ENCODE results near the gene PACS1. TPM values are rescaled to one million over a fixed set of nuclear protein-coding genes. Genes with fewer than 3 reads are reported as not detected.

PACS1 gene
- total RNA-seq, 1 donor from 2014 or later: 138 TPM

- Histone ChIP-seq H3K27ac (no peak overlapping the region), H3K9me3 (no peaks in the 10 kb centered on the region), H3K27me3 (no peaks in the 10 kb centered on the region), H3K4me3 (no peak overlapping the region), H3K36me3 (peaks cover 1 to 17% of the 10 kb centered on the region in 2 donors), H3K4me1 (peaks cover 2 to 20% of the 10 kb centered on the region in 2 donors)
- TF ChIP-seq CTCF (IDR thresholded peaks at IDR 0.05): no peak
- intact Hi-C loops (cut with DNase I): loop anchor here (1.0 kb wide), 2 partner anchors 14 to 60 kb away; partner anchors contain the start of gene RAB1B
- no peak for DNase-seq (ENCODE audit: low spot score in 2 of 2)
These were observed 211.8 kb downstream of the PACS1 start for GRCh38 chr11:66281776-66282467.

- Histone ChIP-seq H3K36me3 (peaks cover 0 to 17% of the 10 kb centered on the region in 2 donors), H3K9me3 (no peaks in the 10 kb centered on the region), H3K4me1 (peaks cover 2 to 22% of the 10 kb centered on the region in 2 donors), H3K27me3 (no peaks in the 10 kb centered on the region), H3K27ac (no peak overlapping the region), H3K4me3 (no peak overlapping the region)
- DNase-seq (ENCODE audit: low spot score in 2 of 2): peak; percentile 92 to 99
- intact Hi-C loops (cut with DNase I): loop anchor here (1.0 kb wide), 2 partner anchors 14 to 60 kb away; partner anchors contain the start of gene RAB1B
- TF ChIP-seq CTCF (IDR thresholded peaks at IDR 0.05): peak; percentile 96 to 99 (median 98)
These were observed 212.7 kb downstream of the PACS1 start for GRCh38 chr11:66282468-66283455.

GRCh38 chr11:66283461-66284105, 213.5 kb downstream of the PACS1 start:
- Histone ChIP-seq H3K4me3 (no peak overlapping the region), H3K27me3 (no peaks in the 10 kb centered on the region), H3K9me3 (no peaks in the 10 kb centered on the region), H3K27ac (no peak overlapping the region), H3K36me3 (peaks cover 0 to 17% of the 10 kb centered on the region in 2 donors), H3K4me1 (peaks cover 5 to 25% of the 10 kb centered on the region in 2 donors)
- intact Hi-C loops (cut with DNase I): no loop called here
- TF ChIP-seq CTCF (IDR thresholded peaks at IDR 0.05): no peak
- DNase-seq (ENCODE audit: low spot score in 2 of 2): no peak

- intact Hi-C loops (cut with DNase I): no loop called here
- Histone ChIP-seq H3K9me3 (no peaks in the 10 kb centered on the region), H3K4me3 (no peak overlapping the region), H3K27me3 (no peaks in the 10 kb centered on the region), H3K4me1 (peaks cover 5 to 25% of the 10 kb centered on the region in 2 donors), H3K27ac (no peak overlapping the region), H3K36me3 (peaks cover 0 to 17% of the 10 kb centered on the region in 2 donors)
- no peak for DNase-seq (ENCODE audit: low spot score in 2 of 2)
- no peak for TF ChIP-seq CTCF (IDR thresholded peaks at IDR 0.05)
These were observed 214.5 kb downstream of the PACS1 start for GRCh38 chr11:66284526-66285078.
